HG02763 (cell line): Measurements from ENCODE around the gene VPS4B.

Experiments
- ATAC-seq: cut with Tn5 transposase; IDR thresholded peaks from one replicate; pipeline ENCODE4 v1.9.1; 2021; ENCODE audit warnings: mild to moderate bottlenecking, moderate library complexity; ENCODE audit not compliant: unreplicated experiment

VPS4B gene

DNA sequence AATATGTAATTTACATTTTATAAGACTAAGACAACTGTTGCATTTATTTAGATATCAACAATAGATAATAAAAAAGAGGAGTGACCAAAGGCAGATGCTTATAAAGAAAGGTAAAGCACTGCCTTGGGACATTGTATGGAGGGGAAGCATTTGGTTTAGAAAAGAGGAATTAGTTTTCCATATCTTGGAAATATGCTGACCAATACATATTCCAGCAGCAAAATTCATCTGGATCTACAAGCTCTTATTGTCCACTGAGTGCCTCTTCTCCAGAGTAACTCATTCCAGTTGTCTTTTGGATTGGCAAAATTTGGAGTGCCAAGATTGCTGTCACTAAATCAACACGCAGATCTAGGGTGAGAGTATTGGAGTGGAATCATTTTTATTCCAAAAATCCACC is 8.9 kb upstream of the VPS4B start:
- ATAC-seq: no peak

DNA sequence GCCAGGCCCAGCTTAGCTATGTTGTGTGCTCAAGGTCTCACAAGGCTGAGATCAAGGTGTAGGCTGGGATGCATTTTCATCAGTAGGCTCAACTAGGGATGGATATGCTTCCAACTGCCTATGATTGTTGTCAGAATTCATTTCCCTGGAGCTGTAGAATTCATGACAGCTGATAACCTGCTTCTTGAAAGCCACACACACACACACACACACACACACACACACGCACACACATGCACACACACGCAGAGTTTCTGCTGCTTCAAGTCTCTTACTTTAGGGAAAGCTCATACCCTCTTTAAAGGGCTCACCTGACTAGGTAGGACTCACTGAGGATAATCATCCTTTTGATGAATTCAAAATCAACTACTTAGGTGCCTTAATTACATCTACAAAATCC is 8.2 kb upstream of the VPS4B start:
- ATAC-seq: no peak

DNA sequence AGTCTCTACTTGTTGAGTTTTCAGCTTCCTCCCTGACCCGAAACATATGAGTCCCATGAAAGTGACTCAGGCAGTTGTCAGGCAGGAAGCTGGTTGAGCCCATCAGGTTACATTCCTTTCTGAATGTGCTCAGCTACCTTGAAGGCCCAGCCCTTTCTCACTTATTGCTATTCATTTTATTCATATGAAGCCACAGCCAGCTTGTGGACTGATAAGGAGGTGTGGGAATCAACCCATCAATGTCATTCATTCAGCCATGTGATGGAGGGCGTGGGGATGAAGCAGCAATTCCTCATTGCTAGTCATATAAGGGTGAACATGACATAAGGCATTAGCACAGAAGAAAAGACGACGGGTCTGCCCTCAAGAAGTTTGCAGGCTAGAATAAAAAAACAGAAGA is 5.3 kb upstream of the VPS4B start:
- ATAC-seq: no peak

DNA sequence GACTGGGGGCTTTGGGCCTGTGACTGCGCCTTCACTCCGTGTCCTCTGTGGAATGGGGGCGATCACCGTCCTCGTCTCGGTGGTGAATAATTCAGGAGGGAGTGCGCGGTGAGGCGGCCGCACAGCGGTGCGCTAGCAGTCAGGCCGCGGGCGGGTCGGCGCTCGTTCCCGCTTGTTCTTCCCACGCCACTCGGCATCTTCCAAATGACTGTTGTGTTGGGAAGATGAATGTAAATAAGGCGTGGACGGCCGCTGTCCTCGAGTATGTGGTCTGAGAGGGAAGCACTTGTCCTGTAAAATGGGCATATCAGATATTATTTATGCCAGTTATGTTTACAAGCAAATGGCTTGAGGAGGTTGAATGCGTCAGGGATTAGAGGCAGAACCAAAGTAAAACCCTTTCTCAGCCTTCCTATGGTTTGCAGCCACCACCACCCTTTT is 608 bp upstream of the VPS4B start:
- peak; percentile 25 for ATAC-seq

DNA sequence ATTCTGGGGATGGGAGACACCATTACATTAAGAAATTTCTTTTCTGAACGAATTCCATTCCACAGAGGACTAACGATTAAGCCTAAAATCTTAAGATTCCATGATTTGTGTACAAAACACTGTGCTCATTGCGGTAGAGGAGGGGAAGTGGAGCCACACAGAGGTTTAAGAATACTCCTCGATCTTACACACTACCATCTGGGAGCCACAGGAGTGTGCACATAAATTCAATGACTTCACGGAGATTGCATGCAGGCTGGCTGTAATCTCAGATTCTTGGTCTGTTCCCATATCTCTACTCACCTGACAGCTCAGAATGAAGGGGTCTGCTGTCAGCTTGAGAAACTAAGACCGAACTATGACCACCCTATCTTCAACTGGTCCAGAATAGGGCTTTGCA is 762 bp downstream of the VPS4B start:
- no peak for ATAC-seq

DNA sequence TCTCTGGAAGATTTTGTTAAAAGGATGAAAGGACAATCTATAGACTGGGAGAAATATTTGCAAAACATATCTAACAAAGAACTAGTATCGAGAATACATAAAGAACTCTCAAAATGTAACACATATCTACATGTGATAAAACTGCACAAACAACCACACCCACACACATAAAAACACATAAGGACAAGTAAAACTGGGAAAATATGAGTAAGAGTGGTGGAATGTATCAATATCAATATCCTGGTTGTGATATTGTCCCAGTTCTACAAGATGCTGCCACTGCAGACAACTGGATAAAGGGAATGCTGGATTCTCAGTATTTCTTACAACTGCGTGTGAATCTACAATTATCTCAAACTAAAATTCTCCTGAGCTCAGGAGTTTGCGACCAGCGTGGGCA is 9.3 kb downstream of the VPS4B start:
- ATAC-seq: no peak

DNA sequence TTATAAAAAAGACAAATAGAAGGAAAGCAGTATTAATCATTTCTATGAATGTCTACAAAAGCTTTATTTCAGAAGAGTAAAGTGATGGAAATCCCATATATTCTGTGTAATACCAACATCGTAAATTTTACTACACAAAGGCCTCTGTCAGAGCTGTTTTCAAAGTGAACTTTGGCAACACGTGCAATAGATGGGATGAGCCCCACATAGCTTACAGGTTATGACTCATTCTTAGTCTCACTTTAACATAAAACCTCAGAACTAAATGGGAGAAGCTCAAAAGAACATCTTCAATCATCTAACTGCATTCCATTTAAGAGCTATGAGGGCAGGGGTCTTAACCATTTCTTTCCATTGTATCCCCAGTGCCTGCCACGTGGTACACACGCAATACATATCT is 11.5 kb downstream of the VPS4B start:
- ATAC-seq: no peak

DNA sequence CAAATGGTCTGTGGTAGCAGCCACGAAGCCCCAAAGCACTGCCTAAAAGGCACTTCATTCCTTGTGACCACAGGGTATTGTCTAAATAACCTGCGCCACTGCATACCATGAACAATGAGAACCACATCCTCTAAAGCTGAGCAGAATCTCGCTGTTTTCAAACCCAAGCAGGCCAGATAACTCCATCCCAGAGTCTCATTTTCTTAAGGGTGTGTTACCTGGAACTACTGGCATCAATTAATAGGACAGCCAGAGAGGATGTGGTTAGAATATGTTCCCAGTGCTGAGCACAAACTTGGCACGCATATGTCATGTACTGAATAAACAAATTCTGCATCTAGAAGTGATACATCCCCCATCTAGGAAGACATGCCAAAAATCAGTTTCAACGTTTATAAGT is 13.0 kb downstream of the VPS4B start:
- no peak for ATAC-seq

DNA sequence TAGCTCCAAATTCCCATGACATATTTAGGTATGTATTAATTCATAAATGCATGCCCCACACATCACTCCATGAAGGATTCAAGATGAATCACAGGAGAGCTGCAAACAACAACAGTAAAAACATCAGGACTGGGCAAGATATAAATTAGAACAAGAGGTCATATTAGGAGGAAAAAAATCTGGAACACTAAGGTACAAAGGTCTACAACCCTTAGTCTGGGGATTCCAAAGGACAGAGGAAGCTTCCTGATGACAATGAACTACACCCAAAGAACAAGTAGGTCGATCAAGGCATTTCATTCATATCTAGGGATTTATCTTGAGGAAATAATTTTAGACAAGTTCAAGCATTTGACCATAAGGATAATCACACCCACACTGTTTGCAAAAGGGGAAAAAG is 14.5 kb downstream of the VPS4B start:
- no peak for ATAC-seq

DNA sequence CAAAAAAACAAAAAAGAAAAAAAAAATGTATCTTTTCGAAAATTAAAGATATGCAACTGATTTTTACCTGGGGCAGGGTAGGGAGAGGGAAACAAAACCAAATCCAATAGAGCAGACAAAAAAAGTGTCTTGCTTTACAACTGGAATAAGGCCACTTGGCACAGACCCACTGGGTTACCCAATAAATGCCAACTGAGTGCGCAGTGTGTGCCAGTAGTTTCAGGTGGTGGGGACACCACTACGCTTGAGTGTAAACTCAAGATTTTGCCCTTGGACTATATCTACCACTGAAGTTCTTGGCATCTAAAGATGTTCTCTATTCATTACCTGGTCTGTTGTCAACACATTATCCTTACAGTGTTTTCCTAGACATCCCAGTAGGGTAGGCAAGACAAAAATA is 16.3 kb downstream of the VPS4B start:
- no peak for ATAC-seq

DNA sequence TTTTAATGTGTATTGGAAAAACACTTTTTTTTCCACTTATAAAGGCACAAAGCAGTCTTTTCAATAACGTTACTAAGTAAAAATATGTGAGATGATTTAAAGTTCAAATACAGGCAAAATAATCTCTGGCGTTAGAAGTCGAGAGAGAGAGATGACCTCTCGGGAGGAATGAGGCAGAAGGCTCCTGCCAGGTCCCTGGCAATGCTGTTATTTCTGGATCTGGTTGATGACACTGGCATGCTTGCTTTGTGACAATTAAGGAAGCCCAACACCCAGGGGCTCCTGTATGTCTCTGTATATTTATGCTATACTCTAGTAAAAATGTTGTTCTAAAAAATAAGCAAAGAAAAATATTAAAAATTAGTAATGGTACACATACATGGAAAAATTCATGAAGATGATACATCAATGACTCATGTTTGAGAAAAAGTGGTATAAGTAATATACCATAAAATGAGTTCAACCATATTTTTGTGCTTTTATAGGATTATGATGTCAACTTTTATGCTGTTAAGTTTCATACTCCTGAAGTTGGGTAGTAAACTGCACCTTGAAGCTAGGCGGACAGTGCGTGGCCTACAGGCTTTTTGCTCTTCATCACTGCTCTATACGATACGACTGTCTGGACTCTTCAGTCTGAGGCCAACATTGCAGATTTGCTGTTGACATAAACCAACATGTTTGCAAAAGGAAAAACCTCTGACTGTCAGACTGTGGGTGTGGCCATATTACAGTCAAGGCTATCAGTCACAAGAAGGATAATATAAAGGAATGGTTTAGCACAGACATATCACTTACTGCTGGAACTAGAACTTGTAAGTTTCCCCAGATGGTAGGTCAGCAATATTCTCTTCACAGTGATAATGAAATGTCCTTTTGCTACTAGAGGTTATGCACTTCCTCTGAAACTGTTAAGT is 19.8 kb downstream of the VPS4B start:
- ATAC-seq: no peak

DNA sequence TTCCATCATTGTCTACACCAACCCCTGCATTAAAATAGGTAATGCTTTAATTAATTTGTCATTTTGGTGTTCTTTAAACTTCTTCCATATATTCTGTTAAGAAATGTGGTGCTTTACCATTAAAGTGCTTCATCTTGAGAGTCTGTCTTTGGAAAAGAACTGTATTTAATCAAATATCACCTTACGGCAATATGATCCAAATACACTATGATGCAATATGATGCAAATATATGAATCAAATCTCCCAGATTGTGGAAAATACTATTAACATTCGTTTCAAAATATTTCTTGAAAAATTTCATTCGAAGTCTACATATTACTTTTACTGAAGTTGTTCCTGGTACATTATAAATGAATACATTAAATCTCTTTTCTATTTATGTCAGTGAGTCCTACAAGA is 23.0 kb downstream of the VPS4B start:
- no peak for ATAC-seq

DNA sequence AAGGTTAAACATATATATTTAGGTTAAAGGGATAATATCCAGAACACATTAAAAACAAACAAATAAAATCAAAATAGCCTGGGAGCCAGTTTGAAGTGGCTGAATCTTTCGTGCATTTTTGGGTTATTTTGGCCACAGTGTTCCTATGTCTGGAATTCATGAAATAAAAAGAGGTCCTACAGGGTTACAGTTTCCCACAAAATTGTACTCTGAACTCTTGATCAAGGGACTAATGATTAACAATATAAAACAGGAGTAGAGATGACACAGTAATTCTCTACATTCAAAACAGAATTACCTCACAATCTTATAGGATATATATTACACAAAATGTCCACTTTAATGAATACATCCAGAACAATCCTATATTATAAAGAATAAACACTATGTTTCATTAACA is 24.9 kb downstream of the VPS4B start:
- no peak for ATAC-seq

DNA sequence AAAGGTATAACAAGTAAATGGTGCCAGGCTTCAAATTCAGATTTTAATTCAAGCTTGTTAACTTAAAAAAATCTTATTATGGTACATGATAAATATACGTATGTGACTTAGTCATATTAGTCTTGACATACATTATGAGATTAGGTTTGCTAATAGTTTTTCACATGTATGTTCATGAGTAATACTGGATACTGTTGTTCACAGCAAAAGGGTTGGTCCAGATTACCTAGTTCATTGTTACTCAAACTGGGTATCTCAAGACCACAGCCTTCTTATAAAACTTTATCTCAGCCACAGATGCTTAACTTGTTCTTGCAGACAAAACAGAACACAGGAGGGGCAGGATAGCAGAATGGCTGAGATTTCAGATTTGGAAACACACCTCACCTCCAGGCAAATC is 26.8 kb downstream of the VPS4B start:
- ATAC-seq: no peak

DNA sequence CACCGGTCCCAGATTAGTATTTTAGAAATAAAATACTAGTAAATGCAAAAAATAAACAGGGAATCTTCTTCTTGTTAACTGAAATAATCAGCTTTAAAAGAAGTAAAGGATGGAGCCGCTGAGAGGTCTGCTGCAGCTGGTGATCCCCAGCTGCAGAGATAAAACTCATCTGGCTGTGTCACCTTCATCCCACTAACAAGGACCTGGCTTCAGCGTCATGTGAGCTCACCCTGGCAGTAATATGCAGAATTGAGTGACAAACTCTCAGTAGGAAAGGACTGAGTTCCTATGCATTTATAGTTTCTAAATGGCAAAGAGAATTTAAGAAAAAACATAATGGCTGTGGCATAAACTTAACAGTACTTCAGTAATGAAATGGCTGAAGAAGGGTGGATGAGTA is 27.3 kb downstream of the VPS4B start:
- no peak for ATAC-seq

DNA sequence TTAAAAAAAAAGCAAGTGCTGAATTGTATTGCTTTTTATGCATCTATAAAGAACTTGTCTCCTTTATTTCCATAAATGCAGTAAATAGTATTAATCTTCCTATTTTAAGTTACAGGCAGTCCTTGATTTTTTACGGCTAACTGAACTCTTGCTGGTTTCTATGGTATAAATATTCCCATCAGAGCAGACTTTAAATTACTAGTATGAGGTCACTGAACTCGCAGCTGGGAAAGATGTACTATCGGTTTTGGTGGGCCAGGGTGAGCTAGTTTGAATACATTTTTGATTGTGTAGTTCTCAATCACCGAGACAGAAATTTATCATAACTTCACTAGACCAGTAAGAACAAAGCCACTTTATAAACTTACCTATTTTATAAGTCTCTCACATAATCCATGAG is 34.4 kb downstream of the VPS4B start:
- no peak for ATAC-seq

DNA sequence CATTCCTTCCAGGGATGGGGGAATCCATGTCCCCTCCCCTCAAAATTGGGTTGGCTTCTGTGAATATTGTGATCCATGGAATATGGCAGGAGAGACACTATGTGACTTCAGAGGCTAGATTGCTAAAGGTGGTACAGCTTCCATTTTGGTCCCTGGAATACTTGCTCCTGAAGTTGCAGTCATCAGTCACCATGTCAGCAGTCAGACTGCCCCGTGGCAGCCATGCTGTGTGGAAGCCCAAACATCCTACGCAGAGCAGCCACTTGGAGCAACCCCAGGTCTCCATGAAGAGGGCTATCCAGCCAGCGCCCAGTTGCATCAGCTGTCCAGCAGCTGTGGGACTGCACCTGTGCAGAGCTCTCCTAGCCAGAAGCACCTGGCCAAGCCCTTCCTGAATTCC is 39.4 kb downstream of the VPS4B start:
- no peak for ATAC-seq

DNA sequence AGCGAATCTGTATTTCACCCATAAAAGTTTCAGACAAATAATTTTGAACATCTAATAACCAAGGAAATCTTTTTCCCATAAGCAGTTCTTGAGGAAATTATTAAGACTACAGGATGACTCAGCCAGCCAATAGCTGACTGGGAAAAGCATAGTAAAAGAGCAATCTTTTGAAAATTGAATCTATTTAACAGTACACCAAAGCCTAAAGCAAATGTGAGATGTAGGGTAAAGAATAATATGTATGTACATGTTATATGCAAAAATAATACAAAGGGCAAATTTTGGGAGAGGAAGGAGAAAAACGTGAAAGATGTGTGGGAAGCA is 42.7 kb downstream of the VPS4B start:
- ATAC-seq: no peak

DNA sequence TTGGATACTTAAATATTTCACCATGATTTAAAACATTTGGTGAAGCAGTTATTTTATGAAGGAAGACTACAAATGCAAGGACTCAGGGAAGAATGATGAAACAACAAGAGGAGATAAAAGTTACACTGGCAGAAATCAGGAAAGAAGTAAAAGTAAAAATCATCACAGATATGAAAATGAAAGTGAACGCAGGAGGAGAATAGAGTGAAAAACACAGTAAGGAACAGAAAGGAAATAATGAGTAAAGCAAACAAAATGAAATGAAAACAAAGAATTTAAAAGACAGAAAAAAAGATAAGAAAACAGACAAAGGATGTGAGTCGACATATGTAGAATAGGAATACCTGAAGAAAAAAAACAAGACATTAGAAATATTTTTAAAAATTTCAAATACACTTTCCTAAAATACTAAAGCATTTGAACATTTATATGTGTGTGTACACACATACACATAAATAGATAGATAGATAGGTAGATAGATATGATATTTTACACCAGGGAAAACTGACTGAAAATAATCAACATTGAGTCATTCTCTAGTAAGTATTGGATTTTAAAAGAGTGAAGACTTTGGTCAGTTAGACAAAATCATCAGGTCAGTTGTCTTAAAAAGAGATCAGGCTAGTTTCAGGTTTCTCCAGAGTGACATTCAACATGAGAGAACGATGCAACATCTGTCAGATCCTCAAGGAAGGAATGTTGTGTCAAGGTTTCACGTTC is 43.2 kb downstream of the VPS4B start:
- ATAC-seq: no peak

DNA sequence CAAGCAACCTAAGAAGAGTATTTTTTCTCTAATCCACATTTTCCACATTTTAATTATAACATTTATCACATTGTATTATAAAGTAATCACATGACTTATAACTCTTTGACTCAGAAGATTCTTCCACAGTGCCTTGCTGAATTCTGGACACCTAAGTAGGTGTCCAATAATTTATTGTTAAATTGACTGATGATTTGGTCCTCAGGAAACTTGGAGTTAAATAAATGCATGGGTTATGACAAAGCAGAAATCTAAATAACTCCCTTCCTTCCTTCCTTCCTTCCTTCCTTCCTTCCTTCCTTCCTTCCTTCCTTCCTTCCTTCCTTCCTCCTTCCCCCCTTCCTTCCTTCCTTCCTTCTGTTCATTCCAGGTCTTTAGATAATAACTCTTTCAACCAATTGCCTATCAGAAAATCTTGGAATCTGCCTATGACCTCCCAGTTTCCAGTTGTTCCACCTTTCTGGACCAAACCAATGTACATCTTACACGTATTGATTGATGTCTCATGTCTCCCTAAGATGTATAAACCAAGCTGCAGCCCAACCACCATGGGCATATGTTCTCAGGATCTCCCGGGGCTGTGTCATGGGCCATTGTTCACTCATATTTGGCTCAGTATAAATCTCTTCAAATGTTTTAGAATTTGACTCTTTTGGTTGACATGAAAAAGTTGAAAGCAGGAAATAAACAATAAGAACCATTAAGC is 44.8 kb downstream of the VPS4B start:
- no peak for ATAC-seq

DNA sequence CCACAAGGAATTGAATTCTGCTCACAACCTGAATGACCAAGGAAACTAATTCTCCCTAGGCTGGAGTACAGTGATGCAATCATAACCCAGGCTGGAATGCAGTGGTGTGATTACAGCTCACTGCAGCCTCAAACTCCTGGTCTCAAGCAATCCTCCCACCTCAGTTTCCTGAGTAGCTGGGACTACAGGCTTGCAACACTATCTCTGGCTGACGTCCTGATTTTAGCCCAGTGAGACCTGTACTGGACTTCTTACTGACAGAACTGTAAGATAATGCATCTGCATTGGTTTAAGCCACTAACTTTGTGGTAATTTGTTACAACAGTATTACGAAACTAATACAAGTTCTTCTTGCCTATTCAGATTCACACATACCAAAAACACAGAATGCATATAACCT is 45.7 kb downstream of the VPS4B start:
- no peak for ATAC-seq

DNA sequence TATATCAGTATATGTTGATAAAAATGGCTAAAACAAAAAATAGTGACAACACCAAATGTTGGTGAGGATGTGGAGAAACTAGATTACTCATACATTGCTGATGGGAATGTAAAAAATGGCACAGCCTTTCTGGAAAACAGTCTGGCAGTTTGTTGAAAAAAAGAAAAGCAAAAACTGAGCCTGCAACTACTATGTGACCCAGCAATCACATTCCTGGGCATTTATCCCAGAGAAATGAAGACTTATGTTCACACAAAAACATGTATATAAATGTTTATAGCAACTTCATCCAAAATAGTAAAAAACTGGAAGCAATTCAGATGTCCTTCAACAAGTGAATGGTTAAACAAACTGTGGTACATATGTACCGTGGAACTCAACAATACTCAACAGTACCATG is 47.7 kb downstream of the VPS4B start:
- no peak for ATAC-seq
